Mesenchymal stem cell (in vitro differentiated cells and primary cell): ENCODE results near the gene KLHL13.

Experiments
- DNase-seq: peaks from one replicate; pipeline ENCODE4 v3.0.0-alpha.2; 2013
- H2AFZ ChIP-seq: one replicate; pipeline ENCODE4 v1.6.1; 2013; ENCODE audit warnings: low read depth, mild to moderate bottlenecking, control low read depth, inconsistent platforms, low read length, moderate library complexity
- H2AK5ac ChIP-seq: 2 replicates; pipeline ENCODE4 v1.6.1; 2013; ENCODE audit warnings: low read length, moderate library complexity, mild to moderate bottlenecking, inconsistent platforms; ENCODE audit not compliant: severe bottlenecking
- H2BK120ac ChIP-seq: one replicate; pipeline ENCODE4 v1.6.1; 2013; ENCODE audit warnings: low read depth, mild to moderate bottlenecking, inconsistent platforms, low read length, moderate library complexity
- H2BK12ac ChIP-seq, 2 experiments: one replicate each; pipeline ENCODE4 v1.6.1; 2013; ENCODE audit warnings: inconsistent platforms in 2 of 2, low read length in 2 of 2, mild to moderate bottlenecking in 2 of 2, moderate library complexity in 2 of 2, control low read depth in 1 of 2
- H2BK15ac ChIP-seq: one replicate; pipeline ENCODE4 v1.6.1; 2013; ENCODE audit warnings: mild to moderate bottlenecking, low read depth, inconsistent platforms; ENCODE audit not compliant: poor library complexity, severe bottlenecking
- H2BK5ac ChIP-seq: 2 replicates; pipeline ENCODE4 v1.6.1; 2013; ENCODE audit warnings: low read depth, mild to moderate bottlenecking, low read length, control low read depth, inconsistent platforms; ENCODE audit not compliant: poor library complexity, severe bottlenecking
- H3K14ac ChIP-seq, 2 experiments: one replicate each; pipeline ENCODE4 v1.6.1; 2013; ENCODE audit warnings: inconsistent platforms in 2 of 2, low read length in 2 of 2, control low read depth in 1 of 2, mild to moderate bottlenecking in 1 of 2, moderate library complexity in 1 of 2
- H3K18ac ChIP-seq, 2 experiments: one replicate each; pipeline ENCODE4 v1.6.1; 2013; ENCODE audit warnings: inconsistent platforms in 2 of 2, low read length in 2 of 2, control low read depth in 1 of 2, low read depth in 1 of 2, mild to moderate bottlenecking in 1 of 2
- H3K23ac ChIP-seq, 2 experiments: one replicate each; pipeline ENCODE4 v1.6.1; 2013; ENCODE audit warnings: inconsistent platforms in 2 of 2, low read length in 2 of 2, mild to moderate bottlenecking in 2 of 2, moderate library complexity in 2 of 2, control low read depth in 1 of 2
- H3K27ac ChIP-seq: 2 replicates; pipeline ENCODE4 v1.5.1; 2013; ENCODE audit warnings: mild to moderate bottlenecking, moderate library complexity, low read length, control low read depth, inconsistent platforms; ENCODE audit not compliant: poor library complexity, severe bottlenecking
- H3K27me3 ChIP-seq, 2 experiments: 2 replicates each; pipeline versions ENCODE4 v1.6.1 to v1.7.0; 2013; ENCODE audit warnings: low read length in 2 of 2, mild to moderate bottlenecking in 2 of 2, moderate library complexity in 2 of 2, control low read depth in 1 of 2, inconsistent platforms in 1 of 2; ENCODE audit not compliant: control insufficient read depth in 1 of 2, insufficient read depth in 1 of 2
- H3K36me3 ChIP-seq, 2 experiments: 2 replicates each; pipeline versions ENCODE4 v1.6.1 to v1.7.0; 2013; ENCODE audit warnings: low read length in 2 of 2, control low read depth in 1 of 2, inconsistent platforms in 1 of 2, low read depth in 1 of 2, mild to moderate bottlenecking in 1 of 2; ENCODE audit not compliant: insufficient read depth in 2 of 2, control insufficient read depth in 1 of 2
- H3K4ac ChIP-seq, 2 experiments: one replicate each; pipeline ENCODE4 v1.6.1; 2013; ENCODE audit warnings: inconsistent platforms in 2 of 2, low read length in 2 of 2, mild to moderate bottlenecking in 2 of 2, moderate library complexity in 2 of 2, control low read depth in 1 of 2, low read depth in 1 of 2
- H3K4me1 ChIP-seq: 2 replicates; pipeline ENCODE4 v1.6.1; 2013; ENCODE audit warnings: low read depth, low read length, control low read depth; ENCODE audit not compliant: control insufficient read depth, insufficient read depth
- H3K4me2 ChIP-seq: 2 replicates; pipeline ENCODE4 v1.6.1; 2013; ENCODE audit warnings: low read length, mild to moderate bottlenecking, inconsistent platforms; ENCODE audit not compliant: poor library complexity, severe bottlenecking
- H3K4me3 ChIP-seq, 2 experiments: 2 replicates each; pipeline versions ENCODE4 v1.5.1 to v1.7.0; 2013; ENCODE audit warnings: low read length in 2 of 2, mild to moderate bottlenecking in 2 of 2, control low read depth in 1 of 2, low read depth in 1 of 2; ENCODE audit not compliant: insufficient read depth in 1 of 2
- H3K79me1 ChIP-seq: replicated peaks from 2 replicates; pipeline ENCODE4 v1.6.1; 2013; ENCODE audit warnings: mild to moderate bottlenecking, control low read depth, low read length, inconsistent platforms; ENCODE audit not compliant: poor library complexity, severe bottlenecking
- H3K9ac ChIP-seq: 2 replicates; pipeline ENCODE4 v1.7.0; 2013; ENCODE audit warnings: mild to moderate bottlenecking, low read length, moderate library complexity
- H3K9me3 ChIP-seq: 2 replicates; pipeline ENCODE4 v1.7.0; 2013; ENCODE audit warnings: mild to moderate bottlenecking, low read length; ENCODE audit not compliant: control insufficient read depth
- H4K8ac ChIP-seq: one replicate; pipeline ENCODE4 v1.6.1; 2013; ENCODE audit warnings: inconsistent platforms, mild to moderate bottlenecking, low read length, moderate library complexity
- H4K91ac ChIP-seq: one replicate; pipeline ENCODE4 v1.6.1; 2013; ENCODE audit warnings: mild to moderate bottlenecking, low read length, inconsistent platforms
- WGBS: methylation state at CpG from one replicate; pipeline ENCODE4 v1.1.7; 2013; ENCODE audit warnings: mixed read lengths; 5-methylcytosine and 5-hydroxymethylcytosine counted together

KLHL13 gene

DNA sequence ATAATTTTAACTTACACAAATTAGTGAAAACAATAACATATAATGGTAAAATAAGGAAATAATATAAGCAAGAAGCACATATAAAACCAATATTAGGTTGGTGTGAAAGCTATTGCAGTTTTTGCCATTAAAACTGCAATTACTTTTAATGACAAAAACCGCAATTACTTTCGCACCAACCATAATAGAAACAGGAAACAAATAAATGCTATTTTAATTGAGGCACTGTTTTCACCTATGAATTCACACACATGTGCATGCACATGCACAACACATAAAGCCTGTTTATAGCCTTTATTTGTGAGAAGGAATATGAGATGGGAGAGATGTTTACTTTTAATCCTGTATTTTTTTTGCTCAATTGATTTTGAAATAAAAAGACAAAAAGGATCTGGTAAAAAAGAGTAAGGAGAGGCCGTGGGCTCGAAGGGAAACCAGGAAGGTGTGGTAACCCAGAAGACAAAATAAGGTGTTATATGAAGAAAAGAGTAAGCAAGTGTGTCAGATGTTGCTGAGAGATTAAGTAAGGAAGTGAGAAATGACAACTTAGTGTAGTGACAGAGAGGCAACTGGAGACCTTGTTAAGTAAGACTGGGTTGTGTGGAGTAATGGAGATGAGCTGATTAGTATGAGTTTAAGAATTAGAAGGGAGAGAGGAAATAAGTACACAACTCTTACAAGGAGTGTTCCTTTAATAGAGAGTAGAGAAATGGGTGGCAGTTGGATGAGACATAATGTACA lies 69.0 kb downstream of the KLHL13 start:
- Histone ChIP-seq H3K4ac (no peak overlapping the region), H2BK5ac (no peak overlapping the region), H4K8ac (no peak overlapping the region), H3K27me3 (no peaks in the 10 kb centered on the region), H2AK5ac (no peak overlapping the region), H2BK15ac (no peak overlapping the region), H3K36me3 (no peaks in the 10 kb centered on the region), H3K18ac (no peak overlapping the region), H2AFZ (no peak overlapping the region), H4K91ac (no peak overlapping the region), H3K4me2 (no peak overlapping the region), H3K9ac (no peak overlapping the region), H3K4me1 (no peaks in the 10 kb centered on the region), H3K27ac (no peak overlapping the region), H3K14ac (no peak overlapping the region), H3K9me3 (peaks cover 15% of the 10 kb centered on the region), H3K4me3 (no peak overlapping the region), H3K79me1 (no peaks in the 10 kb centered on the region), H2BK12ac (no peak overlapping the region), H2BK120ac (no peak overlapping the region), H3K23ac (no peak overlapping the region)
- no peak for DNase-seq
- WGBS: 81% methylated on average over 3 of the region's 4 CpGs

DNA sequence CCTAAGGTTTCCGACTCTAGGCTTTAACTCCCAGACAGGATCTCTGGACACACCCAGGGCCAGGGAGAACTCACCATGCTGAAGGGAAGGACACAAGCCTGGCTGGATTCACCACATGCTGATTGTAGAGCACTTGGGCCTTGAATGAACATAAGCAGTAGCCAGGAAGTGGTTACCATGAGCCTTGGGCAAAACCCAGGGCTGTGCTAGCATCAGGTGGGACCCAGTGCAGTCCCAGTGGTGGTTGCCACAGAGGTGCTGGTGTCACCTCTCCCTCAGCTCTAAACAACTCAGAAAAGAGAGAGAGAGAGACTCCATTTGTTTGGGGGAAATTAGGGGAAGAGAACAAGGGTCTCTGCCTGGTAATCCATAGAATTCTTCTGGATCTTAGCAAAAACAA lies 77.0 kb downstream of the KLHL13 start:
- 100% methylated on average over 1 of the region's 1 CpG for WGBS
- H3K18ac ChIP-seq: no peak overlapping the region

DNA sequence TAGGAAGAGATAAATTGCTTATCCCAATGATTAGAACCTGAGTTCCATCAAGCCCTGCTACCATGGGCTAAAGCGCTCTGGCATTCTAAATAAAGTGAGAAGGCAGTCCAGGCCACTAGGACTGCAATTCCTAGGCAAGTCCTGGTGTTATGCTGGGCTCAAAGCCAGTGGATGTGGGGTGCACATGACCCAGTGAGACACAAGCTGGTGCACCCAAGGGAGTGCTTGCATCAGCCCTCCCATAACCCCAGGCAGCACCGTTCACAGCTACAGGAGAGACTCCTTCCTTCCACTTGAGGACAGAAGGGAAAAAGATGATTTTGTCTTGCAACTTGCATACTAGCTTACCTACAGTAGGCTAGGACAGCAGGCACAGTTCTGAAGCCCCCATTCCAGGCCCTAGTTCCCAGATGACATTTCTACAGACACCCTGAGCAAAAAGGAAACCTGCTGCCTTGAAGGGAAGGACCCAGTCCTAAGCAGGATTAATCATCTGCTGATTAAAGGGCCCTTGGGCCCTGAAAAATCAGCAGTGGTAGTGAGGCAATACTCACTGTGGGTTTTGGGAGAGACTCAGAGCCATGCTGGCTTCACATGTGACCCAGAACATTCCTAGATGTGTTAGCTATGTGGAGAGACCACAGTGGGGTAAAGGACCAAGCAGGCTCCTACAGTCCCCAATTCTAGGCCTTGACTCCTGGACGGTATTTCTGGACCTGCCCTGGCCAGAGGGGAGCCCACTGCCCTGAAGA lies 77.8 kb downstream of the KLHL13 start:
- Histone ChIP-seq H3K9me3 (peaks cover 7% of the 10 kb centered on the region), H4K8ac (no peak overlapping the region), H3K4me2 (no peak overlapping the region), H2BK12ac (no peak overlapping the region), H3K27me3 (no peaks in the 10 kb centered on the region), H4K91ac (no peak overlapping the region), H2BK15ac (no peak overlapping the region), H2AFZ (no peak overlapping the region), H3K79me1 (no peaks in the 10 kb centered on the region), H3K4me1 (no peaks in the 10 kb centered on the region), H2AK5ac (no peak overlapping the region), H2BK5ac (no peak overlapping the region), H3K36me3 (no peaks in the 10 kb centered on the region), H3K27ac (no peak overlapping the region), H3K9ac (no peak overlapping the region), H3K4ac (no peak overlapping the region), H3K18ac (no peak overlapping the region), H3K14ac (no peak overlapping the region), H3K4me3 (no peak overlapping the region), H2BK120ac (no peak overlapping the region), H3K23ac (no peak overlapping the region)
- WGBS: 42% methylated on average over 2 of the region's 3 CpGs
- no peak for DNase-seq

More for the DNA sequence above, 77.0 kb downstream of the KLHL13 start:
- H3K27me3 ChIP-seq: no peaks in the 10 kb centered on the region
- no peak overlapping the region for H2AFZ ChIP-seq
- no peak overlapping the region for H3K4me3 ChIP-seq
- H2BK120ac ChIP-seq: no peak overlapping the region
- H2BK15ac ChIP-seq: no peak overlapping the region
- H3K27ac ChIP-seq: no peak overlapping the region
- H3K9me3 ChIP-seq: peaks cover 14% of the 10 kb centered on the region
- H3K4ac ChIP-seq: no peak overlapping the region
- H3K36me3 ChIP-seq: no peaks in the 10 kb centered on the region
- no peak for DNase-seq
- no peak overlapping the region for H3K23ac ChIP-seq
- H2AK5ac ChIP-seq: no peak overlapping the region
- H3K14ac ChIP-seq: no peak overlapping the region
- no peak overlapping the region for H3K4me2 ChIP-seq
- no peak overlapping the region for H4K91ac ChIP-seq
- no peak overlapping the region for H2BK12ac ChIP-seq
- no peaks in the 10 kb centered on the region for H3K4me1 ChIP-seq
- no peak overlapping the region for H3K9ac ChIP-seq
- H3K79me1 ChIP-seq: no peaks in the 10 kb centered on the region
- H2BK5ac ChIP-seq: no peak overlapping the region
- no peak overlapping the region for H4K8ac ChIP-seq

- no peaks in the 10 kb centered on the region for H3K27me3 ChIP-seq
- H2AFZ ChIP-seq: no peak overlapping the region
- H2BK120ac ChIP-seq: no peak overlapping the region
- WGBS: 63% methylated on average over 1 of the region's 1 CpG
- no peaks in the 10 kb centered on the region for H3K79me1 ChIP-seq
- no peak overlapping the region for H2BK5ac ChIP-seq
- H3K4ac ChIP-seq: no peak overlapping the region
- no peak overlapping the region for H2AK5ac ChIP-seq
- H3K36me3 ChIP-seq: no peaks in the 10 kb centered on the region
- H3K27ac ChIP-seq: no peak overlapping the region
- no peak overlapping the region for H3K4me2 ChIP-seq
- no peaks in the 10 kb centered on the region for H3K4me1 ChIP-seq
- H4K91ac ChIP-seq: no peak overlapping the region
- no peak overlapping the region for H3K18ac ChIP-seq
- H3K4me3 ChIP-seq: no peak overlapping the region
- H2BK12ac ChIP-seq: no peak overlapping the region
- no peak overlapping the region for H3K23ac ChIP-seq
- no peak overlapping the region for H2BK15ac ChIP-seq
- DNase-seq: no peak
- no peak overlapping the region for H3K9ac ChIP-seq
- H3K9me3 ChIP-seq: no peaks in the 10 kb centered on the region
- no peak overlapping the region for H3K14ac ChIP-seq
- H4K8ac ChIP-seq: no peak overlapping the region
These were observed 90.0 kb downstream of the KLHL13 start for GRCh38 chrX:118026631-118027030.
